ENCODE results near the gene TFB1M.

Gene TFB1M

GRCh38 chr6:155274106-155274505, 40.2 kb downstream of the TFB1M start:
- no peak for TF ChIP-seq CREB5 (CRISPR knock-in tag; IDR thresholded peaks at IDR 0.05; ENCODE audit: low read depth)
- TF ChIP-seq TOX (CRISPR knock-in tag; IDR thresholded peaks at IDR 0.05; ENCODE audit: borderline replicate concordance): 0 out of 2 replicates have a peak, but pooled peaks have one; percentile 35
- TF ChIP-seq RARB (CRISPR knock-in tag; IDR thresholded peaks at IDR 0.05): no peak
- peak; percentile 57 for ATAC-seq

GRCh38 chr6:155273431-155273830, 40.9 kb downstream of the TFB1M start:
- TF ChIP-seq ARNTL (CRISPR knock-in tag; IDR thresholded peaks at IDR 0.05; ENCODE audit: borderline replicate concordance, low read depth): no peak
- peak; percentile 83; the same call in 1 of the 2 replicates for TF ChIP-seq BACH2 (CRISPR knock-in tag; IDR thresholded peaks at IDR 0.05; ENCODE audit: borderline replicate concordance)
- TF ChIP-seq PATZ1 (CRISPR knock-in tag; IDR thresholded peaks at IDR 0.05; ENCODE audit: borderline replicate concordance): peak; percentile 77; the same call in 1 of the 2 replicates
- no peak for TF ChIP-seq ZNF70 (CRISPR knock-in tag; IDR thresholded peaks at IDR 0.05)
- no peak for TF ChIP-seq ZFP30 (CRISPR knock-in tag; IDR thresholded peaks at IDR 0.05)
- TF ChIP-seq TSHZ2 (CRISPR knock-in tag; IDR thresholded peaks at IDR 0.05): 0 out of 2 replicates have a peak, but pooled peaks have one; percentile 51
- peak; percentile 60 for TF ChIP-seq ISL1 (CRISPR knock-in tag; IDR thresholded peaks at IDR 0.05)
- TF ChIP-seq CSRNP3 (CRISPR knock-in tag; IDR thresholded peaks at IDR 0.05): no peak
- ATAC-seq: peak; percentile 85

GRCh38 chr6:155272353-155273232, 41.7 kb downstream of the TFB1M start:
- no peak for TF ChIP-seq GLIS3 (CRISPR knock-in tag; IDR thresholded peaks at IDR 0.05)
- TF ChIP-seq TOX (CRISPR knock-in tag; IDR thresholded peaks at IDR 0.05; ENCODE audit: borderline replicate concordance): no peak
- TF ChIP-seq BACH2 (CRISPR knock-in tag; IDR thresholded peaks at IDR 0.05; ENCODE audit: borderline replicate concordance): no peak
- TF ChIP-seq ZNF70 (CRISPR knock-in tag; IDR thresholded peaks at IDR 0.05): no peak
- TF ChIP-seq ZNF565 (CRISPR knock-in tag; conservative IDR thresholded peaks at IDR 0.05; ENCODE audit: low read depth): no peak
- no peak for ATAC-seq

- TF ChIP-seq ARNTL (CRISPR knock-in tag; IDR thresholded peaks at IDR 0.05; ENCODE audit: borderline replicate concordance, low read depth): no peak
- TF ChIP-seq BACH2 (CRISPR knock-in tag; IDR thresholded peaks at IDR 0.05; ENCODE audit: borderline replicate concordance): no peak
- TF ChIP-seq CSDC2 (CRISPR knock-in tag; IDR thresholded peaks at IDR 0.05): no peak
- TF ChIP-seq RARB (CRISPR knock-in tag; IDR thresholded peaks at IDR 0.05): no peak
- no peak for TF ChIP-seq ZNF565 (CRISPR knock-in tag; conservative IDR thresholded peaks at IDR 0.05; ENCODE audit: low read depth)
- no peak for TF ChIP-seq ZFP30 (CRISPR knock-in tag; IDR thresholded peaks at IDR 0.05)
- TF ChIP-seq PPARA (CRISPR knock-in tag; IDR thresholded peaks at IDR 0.05; ENCODE audit: borderline replicate concordance): no peak
- no peak for TF ChIP-seq TSHZ2 (CRISPR knock-in tag; IDR thresholded peaks at IDR 0.05)
- no peak for TF ChIP-seq PATZ1 (CRISPR knock-in tag; IDR thresholded peaks at IDR 0.05; ENCODE audit: borderline replicate concordance)
- no peak for TF ChIP-seq POU6F1 (CRISPR knock-in tag; IDR thresholded peaks at IDR 0.05; ENCODE audit: borderline replicate concordance, low read depth)
- TF ChIP-seq ZNF8 (CRISPR knock-in tag; IDR thresholded peaks at IDR 0.05): no peak
- no peak for TF ChIP-seq ZFP3 (CRISPR knock-in tag; IDR thresholded peaks at IDR 0.05)
- ATAC-seq: no peak
These were observed 43.1 kb downstream of the TFB1M start for GRCh38 chr6:155271145-155271544.
